AG04449 (cell line): ENCODE results near the gene AMN.

Experiments
- CTCF ChIA-PET: fragments of 350-600 bp; formaldehyde crosslinking; extraction: SDS; loops from one replicate; lab custom pipeline; 2021; ENCODE audit warnings: antibody characterized with exemption; lab: Yijun Ruan, JAX
- POLR2A ChIA-PET: fragments of 400-600, 350-600 bp; formaldehyde crosslinking; extraction: SDS; loops from one replicate; lab custom pipeline; 2020; ENCODE audit warnings: antibody characterized with exemption, inconsistent platforms; lab: Yijun Ruan, JAX
- DNase-seq: peaks from one replicate; pipeline ENCODE4 v3.0.0-alpha.2; 2010; ENCODE audit warnings: low read depth, low spot score
- H3K4me3 ChIP-seq: 2 replicates; pipeline ENCODE4 v1.5.1; 2011; ENCODE audit warnings: low read depth, mild to moderate bottlenecking, control low read depth, low read length
- CTCF ChIP-seq: IDR thresholded peaks from one replicate; pipeline ENCODE4 v1.5.1; 2011; ENCODE audit warnings: mild to moderate bottlenecking, moderate library complexity, low read length, control low read depth, inconsistent platforms; ENCODE audit not compliant: insufficient read depth; ENCODE audit errors: missing control alignments

AMN gene

GRCh38 chr14:102901633-102902032, 20.8 kb upstream of the AMN start:
- no peak overlapping the region for H3K4me3 ChIP-seq
- ChIA-PET POLR2A (no interaction called here), CTCF (interaction anchor here (0.9 kb wide), 1 partner anchor 12 kb away, joined by 3 read pairs; no protein-coding TSS in a partner anchor)
- no peak for TF ChIP-seq CTCF
- no peak for DNase-seq

GRCh38 chr14:102902086-102902485, 20.4 kb upstream of the AMN start:
- POLR2A ChIA-PET = no interaction called here
- no peak overlapping the region for H3K4me3 ChIP-seq
- no peak for TF ChIP-seq CTCF
- no peak for DNase-seq
- CTCF ChIA-PET = interaction anchor here (0.9 kb wide), 1 partner anchor 11 kb away, joined by 3 read pairs; no protein-coding TSS in a partner anchor

- no peak for TF ChIP-seq CTCF
- H3K4me3 ChIP-seq = no peak overlapping the region
- CTCF ChIA-PET = no interaction called here
- POLR2A ChIA-PET = no interaction called here
- no peak for DNase-seq
Observed at GRCh38 chr14:102902523-102903247, 19.8 kb upstream of the AMN start.

- ChIA-PET POLR2A (no interaction called here), CTCF (no interaction called here)
- no peak overlapping the region for H3K4me3 ChIP-seq
- TF ChIP-seq CTCF = no peak
- DNase-seq = no peak
Observed at GRCh38 chr14:102903248-102903888, 19.1 kb upstream of the AMN start.

GRCh38 chr14:102903889-102904512, 18.5 kb upstream of the AMN start:
- DNase-seq = no peak
- POLR2A ChIA-PET = no interaction called here
- CTCF ChIA-PET = no interaction called here
- no peak overlapping the region for H3K4me3 ChIP-seq
- TF ChIP-seq CTCF = no peak
